HG03066 (cell line): ENCODE measurements around the gene FAM83E.
A peak's percentile ranks its signal among the peaks of the same experiment; 100 is the strongest.
"Not testable (repeated sequence)": the region's sequence is repeated elsewhere in the genome, so short reads cannot be mapped to it uniquely, and the experiment has no call there.

Source experiments
- ATAC-seq: cut with Tn5 transposase; IDR thresholded peaks from one replicate; pipeline ENCODE4 v1.9.1; 2021; ENCODE audit warnings: low read depth; ENCODE audit not compliant: unreplicated experiment

FAM83E gene

GRCh38 chr19:48642862-48643261 is 28.0 kb upstream of the FAM83E start:
- no peak for ATAC-seq

DNA sequence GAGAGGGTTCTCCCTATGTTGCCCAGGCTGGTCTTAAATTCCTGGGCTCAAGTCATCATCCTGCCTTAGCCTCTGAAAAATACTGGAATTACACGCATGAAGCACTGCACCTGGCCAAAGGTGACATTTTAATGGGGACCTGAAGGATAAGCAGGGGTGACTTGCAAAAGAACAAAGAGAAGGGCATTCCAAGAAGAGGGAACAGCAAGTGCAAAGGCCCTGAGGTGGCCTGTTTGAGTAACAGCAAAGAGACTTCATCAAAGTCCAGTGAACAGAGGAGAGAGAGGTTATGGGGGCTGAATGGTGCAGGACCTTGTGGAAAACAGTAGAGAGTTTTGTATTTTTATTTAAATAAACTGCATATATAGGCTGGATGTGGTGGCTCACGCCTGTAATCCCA is 27.0 kb upstream of the FAM83E start:
- ATAC-seq, result no peak

- no peak for ATAC-seq
Measured at GRCh38 chr19:48639483-48640375, 24.9 kb upstream of the FAM83E start.

- no peak for ATAC-seq
Measured at GRCh38 chr19:48638831-48639381, 24.0 kb upstream of the FAM83E start.

DNA sequence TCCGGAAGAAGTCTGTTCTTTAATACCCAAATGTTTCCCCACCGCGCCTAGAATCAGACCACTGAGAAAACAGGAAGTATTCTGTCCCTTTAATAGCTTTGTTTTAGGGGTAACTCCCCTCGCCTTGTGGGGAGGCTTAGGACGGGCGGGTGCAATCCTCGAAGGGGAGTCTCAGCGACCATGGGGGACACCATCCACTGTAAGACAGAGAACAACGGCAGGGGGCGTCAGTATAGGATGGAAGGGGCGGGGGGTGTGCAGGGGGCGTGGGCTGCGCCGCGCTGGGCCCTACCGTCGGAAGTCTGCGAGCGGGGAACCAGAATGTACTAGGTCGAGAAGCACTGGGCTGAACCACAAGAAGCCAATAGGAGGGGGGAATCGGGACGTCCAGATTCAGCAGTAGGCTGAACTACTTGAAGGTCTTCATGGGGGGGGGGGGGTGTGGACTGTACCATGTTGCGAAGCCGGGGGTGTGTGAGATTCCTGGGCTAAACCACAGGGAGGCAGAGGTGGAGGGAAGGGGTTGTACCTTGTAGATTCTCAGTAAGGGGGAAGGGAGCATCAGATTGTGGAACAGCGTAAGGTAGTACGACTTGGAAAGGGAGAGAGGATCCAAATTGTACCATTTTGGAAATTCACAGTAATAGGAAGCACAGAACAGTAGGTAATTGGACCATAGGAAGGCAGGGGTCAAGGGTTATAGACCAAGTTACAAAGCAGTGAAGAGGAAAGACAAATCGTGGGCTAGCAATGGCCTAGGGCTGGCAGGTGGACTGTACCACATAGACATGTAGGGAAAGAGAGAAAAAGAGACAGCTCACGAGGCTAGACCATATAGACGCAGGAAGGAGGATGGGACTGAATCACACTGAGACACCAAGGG is 23.3 kb upstream of the FAM83E start:
- ATAC-seq, result peak; percentile 18

GRCh38 chr19:48637449-48637947 is 22.6 kb upstream of the FAM83E start:
- ATAC-seq, result peak; percentile 67

- ATAC-seq, result no peak
Measured at GRCh38 chr19:48636859-48637448, 22.1 kb upstream of the FAM83E start, which contains the start of gene DBP. TSS of gene DBP (minus strand) at chr19:48637379. CDS start at chr19:48636994, 385 bp downstream.

DNA sequence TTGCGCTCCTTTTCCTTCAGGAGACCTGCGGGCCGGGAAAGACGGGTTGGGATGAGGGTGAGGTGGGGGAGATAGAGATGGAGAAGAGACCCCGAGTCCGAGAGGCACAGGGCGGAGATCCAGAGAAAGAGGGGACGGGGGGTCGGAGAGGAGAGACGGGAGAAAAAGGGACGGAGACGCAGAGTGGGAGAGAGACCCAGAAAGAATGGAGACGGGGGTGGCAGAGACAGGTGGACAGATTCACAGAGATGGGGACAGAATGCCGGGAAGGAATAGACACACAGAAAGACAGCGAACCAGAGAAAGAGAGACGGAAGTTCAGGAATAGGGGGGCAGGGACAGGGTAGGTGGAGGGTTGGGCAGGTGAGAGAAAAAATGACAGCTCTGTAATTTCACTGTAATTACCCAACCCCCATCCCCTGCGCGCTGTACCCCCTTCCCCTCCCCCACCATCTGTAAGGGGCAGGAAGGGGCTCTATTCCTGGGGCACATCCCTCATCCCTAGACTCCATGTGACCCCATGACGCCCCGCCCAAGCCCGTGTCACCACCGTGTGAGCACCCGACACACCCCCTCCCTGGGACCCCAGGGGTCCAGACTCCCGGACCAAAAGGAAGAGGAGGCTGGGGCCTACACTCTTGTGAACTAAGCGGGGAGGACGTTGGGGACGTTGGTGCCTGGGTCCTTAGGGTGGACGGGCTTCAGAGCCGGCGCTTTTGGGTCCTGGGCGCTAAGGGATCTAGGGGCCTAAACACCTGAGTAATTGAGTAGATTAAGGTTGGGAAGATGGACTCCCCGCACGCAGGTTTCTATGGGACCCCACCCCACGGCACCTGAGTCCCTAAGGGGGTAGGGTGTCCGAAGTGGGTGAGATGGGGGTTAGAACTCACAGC is 21.3 kb upstream of the FAM83E start:
- ATAC-seq, result no peak

DNA sequence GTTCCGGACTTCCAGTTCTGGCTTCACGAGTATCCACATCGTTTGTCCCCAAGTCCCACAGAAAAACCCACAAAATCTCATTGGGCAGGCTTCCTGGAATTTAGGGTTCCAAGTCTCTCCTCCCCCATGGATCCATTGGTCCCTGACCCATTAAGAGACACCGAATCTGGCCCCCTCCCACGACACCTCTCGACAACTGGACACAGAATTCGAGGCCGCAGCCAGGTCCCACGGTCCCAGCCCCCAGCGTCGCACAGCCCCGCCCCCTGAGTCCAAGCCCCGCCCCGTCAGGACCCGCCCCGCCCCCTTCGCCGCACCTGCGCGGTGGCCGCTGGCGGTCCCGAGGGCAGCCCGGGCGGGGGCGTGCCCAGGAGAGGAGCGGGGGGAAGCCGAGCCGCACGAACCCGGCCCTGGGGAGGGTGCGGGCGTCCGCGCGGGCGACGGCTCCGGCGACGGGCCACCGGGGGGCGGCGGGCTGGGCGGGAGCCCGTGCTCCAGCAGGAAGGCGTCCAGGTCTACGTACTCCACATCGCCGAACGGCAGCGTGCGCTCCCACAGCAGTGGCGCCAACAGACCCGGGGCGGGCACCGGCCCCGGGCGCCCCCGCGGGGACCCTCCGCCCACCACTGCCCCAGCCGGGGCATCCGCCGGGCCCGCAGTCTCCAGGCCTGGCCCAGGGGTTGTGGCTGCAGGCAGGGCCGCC is 20.5 kb upstream of the FAM83E start:
- no peak for ATAC-seq

GRCh38 chr19:48634424-48635262 is 19.8 kb upstream of the FAM83E start:
- ATAC-seq, result peak; percentile 29

- no peak for ATAC-seq
Measured at GRCh38 chr19:48634036-48634342, 19.1 kb upstream of the FAM83E start.

DNA sequence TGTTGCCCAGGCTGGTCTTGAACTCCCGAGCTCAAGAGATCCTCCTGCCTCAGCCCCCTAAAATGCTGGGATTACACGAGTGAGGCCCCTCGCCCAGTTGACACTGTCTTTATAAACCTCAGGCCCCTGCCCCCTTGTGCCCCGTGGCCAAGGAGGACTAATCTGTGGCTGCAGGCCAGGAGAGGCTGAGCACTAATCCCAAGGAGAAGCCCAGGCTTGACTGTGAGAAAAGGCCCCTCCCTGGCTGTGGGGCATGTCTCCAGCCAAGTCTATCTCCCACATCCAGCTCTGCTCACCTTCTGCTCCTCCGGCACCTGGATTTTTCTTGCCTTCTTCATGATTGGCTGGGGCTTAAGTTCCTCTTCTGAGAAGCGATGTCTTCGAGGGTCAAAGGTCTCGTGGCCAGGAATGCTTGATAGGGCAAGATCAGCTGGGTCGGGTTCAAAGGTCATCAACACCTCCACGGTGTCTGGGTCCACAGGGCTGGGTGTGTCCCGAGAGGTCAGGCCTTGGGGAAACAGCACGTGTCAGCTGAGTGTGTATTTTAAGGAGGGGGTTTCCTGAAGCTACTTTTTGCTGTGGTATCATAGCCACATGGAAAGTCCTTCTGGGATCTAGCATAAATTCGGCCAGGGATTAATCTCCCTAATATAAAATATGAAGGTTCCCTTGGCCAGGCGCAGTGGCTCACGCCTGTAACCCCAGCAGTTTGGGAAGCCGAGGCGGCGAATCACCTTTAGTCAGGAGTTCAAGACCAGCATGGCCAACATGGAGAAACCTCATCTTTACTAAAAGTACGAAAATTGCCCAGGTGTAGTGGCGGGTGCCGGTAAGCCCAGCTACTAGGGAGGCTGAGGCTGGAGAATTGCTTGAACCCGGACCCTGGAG is 18.5 kb upstream of the FAM83E start:
- no peak for ATAC-seq

DNA sequence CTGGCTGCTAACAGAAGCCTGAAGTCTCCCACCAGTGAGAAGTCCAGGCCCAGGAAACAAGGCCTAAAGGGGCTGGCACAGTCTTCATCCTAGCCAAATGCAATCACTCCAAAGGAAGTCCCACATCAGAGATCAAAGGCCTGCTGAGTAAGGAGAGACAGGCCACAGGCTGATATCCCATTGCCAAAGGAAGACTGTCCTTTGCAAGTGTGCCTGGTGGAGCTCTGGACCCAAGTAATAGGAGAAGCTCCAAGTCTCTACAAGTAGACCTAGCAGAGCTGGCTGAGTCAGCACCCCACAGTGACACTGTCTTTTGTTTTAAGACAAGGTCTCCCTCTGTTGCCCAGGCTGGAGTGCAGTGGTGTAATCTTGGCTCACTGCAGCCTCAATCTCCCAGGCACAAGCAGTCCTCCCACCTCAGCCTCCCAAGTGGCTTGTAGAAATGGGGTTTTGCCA is 17.8 kb upstream of the FAM83E start:
- ATAC-seq, result no peak

GRCh38 chr19:48632286-48632685 is 17.4 kb upstream of the FAM83E start:
- not testable (repeated sequence) for ATAC-seq

- no peak for ATAC-seq
Measured at GRCh38 chr19:48631225-48631624, 16.3 kb upstream of the FAM83E start.

DNA sequence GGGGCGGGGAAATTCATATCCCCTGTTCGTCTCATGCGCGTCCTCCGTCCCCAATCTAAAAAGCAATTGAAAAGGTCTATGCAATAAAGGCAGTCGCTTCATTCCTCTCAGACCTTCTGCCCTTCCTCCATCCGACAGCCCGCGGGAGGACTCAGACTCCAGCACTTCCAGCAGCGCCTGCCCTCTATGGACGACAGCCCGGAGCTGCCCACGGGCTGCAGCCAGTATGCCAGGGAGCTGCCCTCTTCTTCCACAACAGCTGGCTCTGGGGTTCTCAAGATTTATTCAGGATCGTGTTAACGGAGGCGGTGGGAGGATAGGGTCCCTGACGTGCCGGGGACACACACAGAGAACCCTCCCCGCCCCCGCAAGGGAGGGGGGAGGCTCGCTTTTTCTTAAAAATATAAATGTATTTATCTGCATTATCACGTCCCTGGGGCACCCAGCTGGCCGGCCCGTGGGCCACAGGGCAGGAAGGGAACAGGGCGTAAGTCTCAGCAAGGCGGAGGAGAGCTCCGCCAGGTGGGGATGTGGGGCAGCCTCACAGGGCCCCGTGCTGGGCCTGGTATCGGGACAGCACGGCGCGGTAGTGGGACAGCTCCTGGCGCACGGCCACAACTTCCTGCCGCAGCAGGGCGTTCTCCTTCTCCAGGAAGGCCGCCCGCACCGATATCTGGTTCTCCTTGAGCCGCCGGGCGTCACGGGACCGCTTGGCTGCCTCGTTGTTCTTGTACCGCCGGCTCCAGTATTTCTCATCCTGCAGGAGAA is 15.6 kb upstream of the FAM83E start:
- ATAC-seq, result no peak
